GM12878 (cell line): Measurements from ENCODE around the gene PTPRN2. TPM values are rescaled to one million over a fixed set of nuclear protein-coding genes. Genes with fewer than 3 reads are reported as not detected.

Experiments
- ATAC-seq: fragments of 200-7000 bp; cut with Tn5 transposase; 3 replicates; pipeline ENCODE4 v1.9.1; 2020; ENCODE audit warnings: mild to moderate bottlenecking, moderate library complexity
- BruUV-seq: library from RNA; stranded (reverse); fragments of 400-500 nt; replicated peaks from 2 replicates; lab custom pipeline; 2021; lab: Mats Ljungman, UMichigan
- CTCF ChIA-PET: fragments of 300-600 bp; sonication (Branson Sonifier 250); formaldehyde crosslinking; extraction: SDS; loops from one replicate; lab custom pipeline; 2021; ENCODE audit warnings: inconsistent platforms; lab: Yijun Ruan, JAX
- POLR2A ChIA-PET: fragments of 350-600 bp; formaldehyde crosslinking; extraction: SDS; loops from one replicate; lab custom pipeline; 2021; ENCODE audit warnings: inconsistent platforms; lab: Charles Lee
- RAD21 ChIA-PET: fragments of 300-600 bp; sonication (Branson Sonifier 250); formaldehyde crosslinking; loops from one replicate; lab custom pipeline; 2023; ENCODE audit warnings: antibody characterized with exemption; ENCODE audit not compliant: unreplicated experiment; lab: Charles Lee
- SMC1A ChIA-PET: fragments of 300-600 bp; sonication (Branson Sonifier 250); formaldehyde crosslinking; loops from one replicate; lab custom pipeline; 2023; ENCODE audit not compliant: unreplicated experiment, uncharacterized antibody; lab: Charles Lee
- DNase-seq: peaks from one replicate; pipeline ENCODE4 v3.0.0-alpha.2; 2011; ENCODE audit warnings: low read depth, low spot score
- FAIRE-seq: peaks from 3 replicates; lab custom pipeline; 2011; peaks lifted over from hg19 to GRCh38; lab: Jason Lieb, UNC
- H2AFZ ChIP-seq: 2 replicates; pipeline ENCODE4 v1.6.0; 2011; ENCODE audit warnings: low read depth, low read length, control low read depth; ENCODE audit not compliant: control insufficient read depth
- H3K27ac ChIP-seq: 2 replicates; pipeline ENCODE4 v1.5.1; 2011; ENCODE audit warnings: control low read depth; ENCODE audit not compliant: control insufficient read depth, insufficient read depth
- H3K27me3 ChIP-seq, 2 experiments: replicated peaks in 1 of 2; 2 replicates each; pipeline versions ENCODE4 v1.6.0 to v1.6.1; 2011; ENCODE audit warnings: low read length in 1 of 2; ENCODE audit not compliant: control insufficient read depth in 2 of 2, insufficient read depth in 2 of 2
- H3K36me3 ChIP-seq, 2 experiments: 2 replicates each; pipeline ENCODE4 v1.5.1; 2011; ENCODE audit warnings: low read length in 1 of 2; ENCODE audit not compliant: control insufficient read depth in 2 of 2, insufficient read depth in 2 of 2
- H3K4me1 ChIP-seq: 2 replicates; pipeline ENCODE4 v1.6.1; 2011; ENCODE audit warnings: mild to moderate bottlenecking, low read length, moderate library complexity, mixed read lengths; ENCODE audit not compliant: control insufficient read depth, insufficient read depth
- H3K4me2 ChIP-seq: 2 replicates; pipeline ENCODE4 v1.6.0; 2011; ENCODE audit warnings: control low read depth; ENCODE audit not compliant: control insufficient read depth, insufficient read depth
- H3K4me3 ChIP-seq: fragments of 200-600 bp; sonication (generic); 2 replicates; pipeline ENCODE4 v1.5.1; 2016
- H3K79me2 ChIP-seq: 2 replicates; pipeline ENCODE4 v1.6.0; 2011; ENCODE audit warnings: low read length; ENCODE audit not compliant: control insufficient read depth, insufficient read depth
- H3K9ac ChIP-seq: 2 replicates; pipeline ENCODE4 v1.8.0; 2011; ENCODE audit warnings: low read length, control low read depth, mixed read lengths; ENCODE audit not compliant: control insufficient read depth, insufficient read depth
- H3K9me3 ChIP-seq: replicated peaks from 3 replicates; pipeline ENCODE4 v1.5.1; 2011; ENCODE audit warnings: mild to moderate bottlenecking, low read length; ENCODE audit not compliant: control insufficient read depth, insufficient read depth
- H4K20me1 ChIP-seq: 2 replicates; pipeline ENCODE4 v1.6.0; 2011; ENCODE audit not compliant: control insufficient read depth, insufficient read depth
- BMI1 ChIP-seq: fragments of 450-650 bp; IDR thresholded peaks from 2 replicates; pipeline ENCODE4 v1.6.1; 2016; ENCODE audit warnings: mild to moderate bottlenecking, moderate library complexity, borderline replicate concordance
- IRF5 ChIP-seq: fragments of 450-650 bp; IDR thresholded peaks from 2 replicates; pipeline ENCODE4 v1.6.1; 2017; ENCODE audit warnings: borderline replicate concordance
- MTA2 ChIP-seq: fragments of 450-650 bp; IDR thresholded peaks from 2 replicates; pipeline ENCODE4 v1.6.1; 2016; ENCODE audit warnings: low read depth, mild to moderate bottlenecking, moderate library complexity
- NR2F1 ChIP-seq: fragments of 450-650 bp; conservative IDR thresholded peaks from 2 replicates; pipeline ENCODE4 v1.6.1; 2017; ENCODE audit warnings: mild to moderate bottlenecking
- PAX8 ChIP-seq: fragments of 450-650 bp; IDR thresholded peaks from 2 replicates; pipeline ENCODE4 v1.6.1; 2017; ENCODE audit warnings: mild to moderate bottlenecking, moderate library complexity
- PKNOX1 ChIP-seq: fragments of 450-650 bp; IDR thresholded peaks from 2 replicates; pipeline ENCODE4 v1.6.1; 2016; ENCODE audit warnings: mild to moderate bottlenecking
- RBBP5 ChIP-seq: fragments of 200-600 bp; sonication (generic); conservative IDR thresholded peaks from 2 replicates; pipeline ENCODE4 v1.6.1; 2016
- SIN3A ChIP-seq: IDR thresholded peaks from 2 replicates; pipeline ENCODE4 v1.6.1; 2012; ENCODE audit warnings: low read depth, low read length, improper control_type of control experiment
- TARDBP ChIP-seq: IDR thresholded peaks from 2 replicates; pipeline ENCODE4 v1.6.1; 2016; ENCODE audit warnings: borderline replicate concordance
- ZBTB11 ChIP-seq: fragments of 450-650 bp; formaldehyde crosslinking; IDR thresholded peaks from 2 replicates; pipeline ENCODE4 v1.5.0; 2022; ENCODE audit warnings: mild to moderate bottlenecking, missing genetic modification characterization
- ZNF217 ChIP-seq: fragments of 450-650 bp; IDR thresholded peaks from 2 replicates; pipeline ENCODE4 v1.6.1; 2017; ENCODE audit warnings: antibody characterized with exemption, mild to moderate bottlenecking
- ZNF384 ChIP-seq: IDR thresholded peaks from 2 replicates; pipeline ENCODE4 v1.6.1; 2012; ENCODE audit warnings: low read depth, mild to moderate bottlenecking, low read length, improper control_type of control experiment, borderline replicate concordance
- WGBS: methylation state at CpG from one replicate; pipeline ENCODE4 v1.1.6; 2016; ENCODE audit warnings: low lambda C conversion rate; ENCODE audit not compliant: insufficient replicate concordance, insufficient coverage; ENCODE audit errors: missing lambda C conversion rate; 5-methylcytosine and 5-hydroxymethylcytosine counted together
- in situ Hi-C: fragments of 300-500 bp; cut with MboI; formaldehyde crosslinking; loops from 9 replicates; pipeline ENCODE4 v1.14.3; 2018; ENCODE audit warnings: mixed read lengths
- intact Hi-C: fragments of 100-400 bp; cut with micrococcal nuclease; formaldehyde crosslinking; loops from one replicate; pipeline ENCODE4 v1.14.2; 2022; ENCODE audit not compliant: unreplicated experiment
- polyA plus RNA-seq, 11 experiments: library from polyadenylated mRNA; depleted of rRNA in 4 of 11; unstranded in 6 of 11; stranded (reverse) in 5 of 11; fragments of >200 nt; fragmentation: Nextera tagmentation in 4 of 11; fragmentation: Illumina TruSeq in 1 of 11; extraction: Ambion mirVana in 4 of 11; extraction: Trizol in 1 of 11; gene quantifications; 1 replicate in 1 of 11; 2 replicates in 10 of 11; pipeline versions ENCODE4 v1.2.1 to v1.2.3, GENCODE V29; 2011 to 2016; ENCODE audit warnings: inconsistent platforms in 2 of 11, missing spikeins in 2 of 11, low read depth in 1 of 11
- total RNA-seq, 4 experiments: library from RNA; depleted of rRNA in 3 of 4; stranded (reverse); fragments of >200 nt in 3 of 4; fragmentation: Illumina TruSeq in 1 of 4; extraction: Trizol in 1 of 4; gene quantifications; 2 replicates each; pipeline versions ENCODE4 v1.2.1 to v1.2.3, GENCODE V29; 2013 to 2021
- TF ChIP-seq, protein P1 (sequence below): fragments of 150-350 bp; IDR thresholded peaks from 2 replicates; pipeline ENCODE4 v1.6.1; 2014; ENCODE audit warnings: mild to moderate bottlenecking, low read depth, low read length
- TF ChIP-seq, protein P2 (sequence below): fragments of 450-650 bp; IDR thresholded peaks from 2 replicates; pipeline ENCODE4 v1.6.1; 2016; ENCODE audit warnings: mild to moderate bottlenecking

PTPRN2 gene
- total and polyA plus RNA-seq, 10 of the 15 experiments (the other 5 are each of a cell fraction or from before 2014, with no cell fraction given) = 5.4 TPM; not detected in 9

DNA sequence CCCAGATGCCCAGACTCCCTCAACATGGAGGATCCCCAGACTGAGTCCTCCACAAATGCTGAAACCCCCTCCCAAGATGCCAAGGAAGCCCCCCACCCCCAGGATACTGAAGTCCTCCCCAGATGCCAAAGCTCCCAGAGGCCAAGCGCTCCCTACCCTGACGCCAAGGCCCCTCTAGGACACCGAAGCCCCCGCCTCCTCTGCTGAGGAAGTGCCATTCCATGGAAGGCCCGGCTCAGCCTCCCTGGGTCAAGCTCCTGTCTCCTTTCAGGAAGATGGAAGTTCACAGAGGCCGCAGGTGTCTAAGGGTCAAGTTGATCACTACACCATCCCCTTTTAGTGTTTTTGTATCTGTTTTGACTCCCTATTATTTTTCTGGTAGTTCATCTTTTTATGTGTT is 644.1 kb downstream of the PTPRN2 start:
- SMC1A ChIA-PET = no interaction called here

More for the DNA sequence above, 644.1 kb downstream of the PTPRN2 start:
- no peak overlapping the region for H3K4me2 ChIP-seq
- H3K27ac ChIP-seq = no peak overlapping the region
- ChIA-PET CTCF (no interaction called here), RAD21 (no interaction called here)
- WGBS = 32% methylated on average over 6 of the region's 6 CpGs
- H3K79me2 ChIP-seq = no peaks in the 10 kb centered on the region
- no peaks in the 10 kb centered on the region for H3K36me3 ChIP-seq
- intact Hi-C loops = no loop called here
- no peak for DNase-seq
- H3K4me1 ChIP-seq = no peaks in the 10 kb centered on the region
- ATAC-seq = no peak
- no TSS peak for BruUV-seq
- no peak for FAIRE-seq
- H3K27me3 ChIP-seq = no peaks in the 10 kb centered on the region
- TF ChIP-seq PKNOX1 (no peak), SIN3A (no peak), PAX8 (no peak), ZNF217 (no peak), ZNF384 (no peak), ZBTB11 (no peak), BMI1 (no peak), TARDBP (no peak), NR2F1 (no peak), MTA2 (no peak), IRF5 (no peak), RBBP5 (no peak)
- TF ChIP-seq, protein P1, sequence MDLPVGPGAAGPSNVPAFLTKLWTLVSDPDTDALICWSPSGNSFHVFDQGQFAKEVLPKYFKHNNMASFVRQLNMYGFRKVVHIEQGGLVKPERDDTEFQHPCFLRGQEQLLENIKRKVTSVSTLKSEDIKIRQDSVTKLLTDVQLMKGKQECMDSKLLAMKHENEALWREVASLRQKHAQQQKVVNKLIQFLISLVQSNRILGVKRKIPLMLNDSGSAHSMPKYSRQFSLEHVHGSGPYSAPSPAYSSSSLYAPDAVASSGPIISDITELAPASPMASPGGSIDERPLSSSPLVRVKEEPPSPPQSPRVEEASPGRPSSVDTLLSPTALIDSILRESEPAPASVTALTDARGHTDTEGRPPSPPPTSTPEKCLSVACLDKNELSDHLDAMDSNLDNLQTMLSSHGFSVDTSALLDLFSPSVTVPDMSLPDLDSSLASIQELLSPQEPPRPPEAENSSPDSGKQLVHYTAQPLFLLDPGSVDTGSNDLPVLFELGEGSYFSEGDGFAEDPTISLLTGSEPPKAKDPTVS = no peak
- TF ChIP-seq, protein P2, sequence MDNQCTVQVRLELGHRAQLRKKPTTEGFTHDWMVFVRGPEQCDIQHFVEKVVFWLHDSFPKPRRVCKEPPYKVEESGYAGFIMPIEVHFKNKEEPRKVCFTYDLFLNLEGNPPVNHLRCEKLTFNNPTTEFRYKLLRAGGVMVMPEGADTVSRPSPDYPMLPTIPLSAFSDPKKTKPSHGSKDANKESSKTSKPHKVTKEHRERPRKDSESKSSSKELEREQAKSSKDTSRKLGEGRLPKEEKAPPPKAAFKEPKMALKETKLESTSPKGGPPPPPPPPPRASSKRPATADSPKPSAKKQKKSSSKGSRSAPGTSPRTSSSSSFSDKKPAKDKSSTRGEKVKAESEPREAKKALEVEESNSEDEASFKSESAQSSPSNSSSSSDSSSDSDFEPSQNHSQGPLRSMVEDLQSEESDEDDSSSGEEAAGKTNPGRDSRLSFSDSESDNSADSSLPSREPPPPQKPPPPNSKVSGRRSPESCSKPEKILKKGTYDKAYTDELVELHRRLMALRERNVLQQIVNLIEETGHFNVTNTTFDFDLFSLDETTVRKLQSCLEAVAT = no peak
- TF ChIP-seq, all 136 proteins: peak for 0
- Histone ChIP-seq H3K9ac (no peak overlapping the region), H3K4me3 (no peak overlapping the region), H4K20me1 (no peaks in the 10 kb centered on the region), H2AFZ (no peak overlapping the region), H3K9me3 (peaks cover 2% of the 10 kb centered on the region; the same call in 1 of the 3 replicates)
- POLR2A ChIA-PET = no interaction called here
- in situ Hi-C loops = no loop called here
